IPS-NIHi11 (cell line): ENCODE measurements around the gene ZFHX2.
"Not testable (repeated sequence)": the region's sequence is repeated elsewhere in the genome, so short reads cannot be mapped to it uniquely, and the experiment has no call there.

Source experiments
- DNase-seq: peaks from one replicate; pipeline ENCODE4 v3.0.0; 2012; ENCODE audit warnings: mixed read lengths, low spot score

Gene ZFHX2

GRCh38 chr14:23539248-23540140, 12.1 kb downstream of the ZFHX2 start:
- peak; percentile 78 for DNase-seq

- no peak for DNase-seq
These were observed 12.8 kb downstream of the ZFHX2 start for GRCh38 chr14:23538785-23539184.

DNA sequence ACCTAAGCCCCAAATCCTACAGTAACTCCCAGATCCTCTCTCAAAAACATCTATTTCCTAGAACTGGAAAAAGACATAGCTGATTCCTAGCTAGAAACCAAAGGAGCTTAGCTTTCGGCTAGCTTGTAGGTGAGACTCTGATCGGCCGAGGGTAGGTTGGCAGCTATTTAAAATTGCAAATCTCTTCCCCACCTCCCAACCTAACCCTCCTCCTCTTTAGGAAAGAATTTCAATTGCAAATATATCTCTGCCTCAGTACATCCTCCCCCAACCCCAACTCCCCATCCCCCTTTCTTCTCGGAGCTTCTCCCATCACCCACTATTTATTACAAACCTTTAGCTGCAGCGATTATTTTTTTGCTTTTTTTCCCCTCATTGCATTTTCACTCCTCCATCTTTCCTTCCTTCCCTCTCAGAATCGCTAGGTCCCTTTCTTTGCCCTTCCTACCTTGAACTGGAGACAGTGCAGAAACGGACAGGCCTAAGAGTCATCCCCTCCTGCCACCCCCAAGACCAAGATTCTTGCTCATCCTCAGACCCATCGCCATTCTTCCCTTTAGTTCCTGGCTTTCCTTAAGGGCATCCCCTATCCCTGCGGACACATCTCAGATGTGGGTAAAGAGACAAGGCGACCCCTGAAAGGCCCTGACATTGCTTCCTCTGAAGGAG, 13.4 kb downstream of the ZFHX2 start:
- DNase-seq, result no peak

DNA sequence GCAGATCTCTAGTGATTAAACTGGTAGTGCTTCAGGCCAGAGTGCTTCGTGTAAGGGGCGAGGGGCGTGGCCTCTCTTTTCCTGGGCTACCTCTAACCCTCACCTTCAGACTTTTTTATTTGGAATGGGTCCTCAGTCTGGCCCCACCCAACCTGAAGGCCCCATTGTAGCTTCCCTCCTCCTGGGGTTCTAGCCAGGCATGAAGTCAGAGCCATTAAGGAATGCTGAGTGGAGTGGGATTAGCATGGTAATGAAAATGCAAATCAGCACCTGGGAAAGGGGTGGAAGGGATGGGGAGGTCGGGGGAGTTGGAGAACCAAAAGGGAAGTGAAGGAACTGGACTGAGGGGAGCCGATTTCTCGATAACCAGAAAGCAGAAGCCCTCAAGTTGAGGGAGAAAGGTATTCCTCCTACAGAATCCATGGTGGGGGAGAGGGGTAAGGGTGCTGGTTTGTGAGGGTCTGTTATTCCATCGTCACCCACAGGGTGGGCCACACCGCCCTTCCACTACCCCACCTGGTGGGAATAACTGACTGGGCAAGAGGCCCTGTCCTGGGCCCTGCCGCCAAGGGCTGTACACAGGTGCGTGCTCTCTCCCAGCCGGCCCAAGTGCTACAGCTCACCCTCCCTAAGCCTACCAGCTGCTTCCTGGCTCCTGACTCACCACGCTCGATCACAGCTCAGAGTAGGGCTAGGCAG, 14.1 kb downstream of the ZFHX2 start:
- peak; percentile 76 for DNase-seq

GRCh38 chr14:23536906-23537305, 14.7 kb downstream of the ZFHX2 start:
- DNase-seq, result not testable (repeated sequence)

DNA sequence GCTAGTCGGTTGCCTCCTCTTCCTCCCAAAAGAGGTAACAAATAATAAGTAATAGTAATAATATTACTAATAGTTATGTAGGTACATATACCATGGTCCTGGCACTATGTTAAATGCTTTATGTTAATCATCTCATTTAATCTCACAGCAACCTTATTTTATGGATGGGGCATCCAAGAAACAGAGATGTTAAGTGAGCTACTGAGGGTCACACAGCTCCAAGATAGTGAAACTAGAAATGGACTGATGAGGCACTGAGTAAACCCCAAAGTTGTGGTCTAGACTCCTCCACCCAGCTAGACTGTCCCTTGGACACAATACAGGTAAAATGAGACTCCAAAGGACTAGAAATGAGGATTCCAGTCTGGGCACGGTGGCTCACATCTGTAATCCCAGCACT, 15.1 kb downstream of the ZFHX2 start:
- DNase-seq, result no peak

- DNase-seq, result no peak
These were observed 15.6 kb downstream of the ZFHX2 start for GRCh38 chr14:23535943-23536342.

GRCh38 chr14:23533652-23534435, 17.7 kb downstream of the ZFHX2 start:
- no peak for DNase-seq

DNA sequence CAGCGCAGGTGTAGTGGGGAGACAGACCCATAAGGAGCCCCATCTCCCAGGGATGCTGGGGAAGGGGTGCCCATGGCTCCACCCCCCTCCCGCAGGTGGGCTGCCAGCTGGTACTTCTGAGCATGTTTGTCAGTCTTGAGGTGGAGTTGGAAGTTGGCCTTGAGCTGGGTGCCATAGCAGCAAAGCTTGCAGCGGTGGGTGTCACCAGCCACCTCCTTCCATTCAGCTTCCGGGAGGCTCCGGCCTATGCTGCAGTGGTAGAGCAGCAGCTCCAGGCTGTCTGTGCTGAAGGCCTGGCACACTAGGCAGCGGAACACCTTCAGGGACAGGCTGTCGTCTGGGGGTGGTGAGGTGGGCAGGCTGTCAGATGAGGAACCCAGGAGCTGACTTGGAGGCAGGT, 18.9 kb downstream of the ZFHX2 start:
- no peak for DNase-seq

DNA sequence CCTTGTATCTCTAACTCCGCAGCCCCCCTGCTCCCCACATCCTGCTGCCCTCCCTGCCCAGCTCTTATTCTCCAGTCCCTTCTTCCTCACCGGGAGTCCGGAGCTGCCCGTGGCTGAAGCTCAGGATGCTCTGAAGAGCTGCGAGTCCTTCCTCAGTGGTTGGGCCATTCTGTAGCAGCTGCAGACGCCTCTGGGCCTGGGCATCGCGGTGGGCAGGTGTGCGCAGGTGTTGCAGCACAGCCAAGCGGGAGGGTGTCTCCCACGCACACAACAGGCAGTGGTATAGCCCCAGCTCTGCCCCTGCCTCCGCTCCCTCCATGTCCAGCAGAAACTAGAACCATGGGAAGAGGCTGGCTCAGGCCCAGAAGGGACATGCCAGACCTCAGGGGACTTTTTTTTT, 20.2 kb downstream of the ZFHX2 start:
- DNase-seq, result no peak

- no peak for DNase-seq
These were observed 21.1 kb downstream of the ZFHX2 start for GRCh38 chr14:23530375-23531055.

GRCh38 chr14:23529016-23529415, 22.5 kb downstream of the ZFHX2 start:
- DNase-seq, result no peak

DNA sequence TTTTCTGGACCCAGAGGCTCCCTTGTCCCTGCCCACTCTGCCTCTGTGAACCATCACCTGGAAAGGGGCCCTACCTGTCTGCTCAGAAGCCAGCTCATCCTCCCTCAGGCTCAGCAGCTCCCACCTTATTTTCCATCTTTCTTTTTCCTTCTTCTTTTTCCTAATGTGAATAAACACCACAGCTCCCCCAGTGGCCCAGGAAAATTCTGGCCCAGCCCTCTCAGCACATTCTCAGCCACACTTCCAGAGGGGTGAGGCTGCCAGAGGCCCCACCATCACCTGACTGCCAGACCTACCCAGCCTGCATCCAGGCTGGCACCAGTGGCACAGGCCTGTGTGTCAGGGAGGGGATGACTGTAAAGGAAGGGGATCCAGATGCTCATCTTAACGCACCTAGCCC, 23.0 kb downstream of the ZFHX2 start:
- no peak for DNase-seq

DNA sequence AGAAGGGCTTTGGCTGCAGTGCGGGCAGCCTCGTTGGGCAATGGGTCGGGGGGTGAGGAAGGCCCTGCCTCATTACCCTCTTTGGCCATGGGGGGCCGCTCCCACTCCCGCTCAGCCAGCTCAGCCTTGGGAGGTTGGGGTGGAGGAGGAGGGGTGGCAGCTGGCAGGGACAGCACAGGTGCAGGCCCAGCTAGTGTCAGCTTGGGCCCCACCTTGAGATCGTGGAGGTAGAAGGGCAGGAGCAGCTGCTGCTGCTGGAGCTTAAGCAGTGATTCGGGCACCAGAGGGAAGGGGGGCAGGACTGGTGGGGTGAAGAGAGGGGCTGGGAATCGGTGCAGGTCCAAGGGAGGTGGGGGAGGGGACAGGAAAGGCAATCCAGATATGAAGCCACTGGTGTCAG, 26.0 kb downstream of the ZFHX2 start:
- DNase-seq, result no peak

GRCh38 chr14:23524954-23525353, 26.6 kb downstream of the ZFHX2 start:
- peak; percentile 2 for DNase-seq

- no peak for DNase-seq
These were observed 28.1 kb downstream of the ZFHX2 start for GRCh38 chr14:23523229-23524016.

DNA sequence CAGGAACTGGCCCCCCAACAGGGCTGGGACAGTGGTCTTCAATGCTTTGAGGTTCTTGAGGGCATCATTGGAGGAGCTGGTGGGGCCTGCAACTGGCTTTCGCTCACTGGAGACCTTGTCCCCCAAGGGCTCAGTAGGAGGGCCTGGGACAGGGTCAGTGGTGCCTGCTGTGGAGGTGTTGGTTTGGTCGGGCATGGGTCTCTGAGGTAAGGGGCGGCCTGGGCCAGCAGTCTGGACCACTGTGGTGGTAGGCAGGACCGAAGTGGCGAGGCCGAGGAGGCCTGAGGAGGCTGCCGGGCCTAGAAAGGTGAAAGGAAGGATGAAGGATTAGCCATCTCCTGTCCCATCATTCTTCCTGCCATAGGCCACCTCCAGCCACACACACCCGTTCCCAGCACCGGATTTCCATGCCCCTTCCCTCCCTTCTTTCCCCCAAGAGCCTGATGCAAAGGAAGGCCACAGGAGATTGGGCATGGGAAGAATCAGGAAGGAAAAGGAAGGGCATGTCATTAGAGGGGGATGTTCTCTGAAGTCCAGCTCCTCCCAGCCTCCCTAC, 28.8 kb downstream of the ZFHX2 start:
- no peak for DNase-seq

DNA sequence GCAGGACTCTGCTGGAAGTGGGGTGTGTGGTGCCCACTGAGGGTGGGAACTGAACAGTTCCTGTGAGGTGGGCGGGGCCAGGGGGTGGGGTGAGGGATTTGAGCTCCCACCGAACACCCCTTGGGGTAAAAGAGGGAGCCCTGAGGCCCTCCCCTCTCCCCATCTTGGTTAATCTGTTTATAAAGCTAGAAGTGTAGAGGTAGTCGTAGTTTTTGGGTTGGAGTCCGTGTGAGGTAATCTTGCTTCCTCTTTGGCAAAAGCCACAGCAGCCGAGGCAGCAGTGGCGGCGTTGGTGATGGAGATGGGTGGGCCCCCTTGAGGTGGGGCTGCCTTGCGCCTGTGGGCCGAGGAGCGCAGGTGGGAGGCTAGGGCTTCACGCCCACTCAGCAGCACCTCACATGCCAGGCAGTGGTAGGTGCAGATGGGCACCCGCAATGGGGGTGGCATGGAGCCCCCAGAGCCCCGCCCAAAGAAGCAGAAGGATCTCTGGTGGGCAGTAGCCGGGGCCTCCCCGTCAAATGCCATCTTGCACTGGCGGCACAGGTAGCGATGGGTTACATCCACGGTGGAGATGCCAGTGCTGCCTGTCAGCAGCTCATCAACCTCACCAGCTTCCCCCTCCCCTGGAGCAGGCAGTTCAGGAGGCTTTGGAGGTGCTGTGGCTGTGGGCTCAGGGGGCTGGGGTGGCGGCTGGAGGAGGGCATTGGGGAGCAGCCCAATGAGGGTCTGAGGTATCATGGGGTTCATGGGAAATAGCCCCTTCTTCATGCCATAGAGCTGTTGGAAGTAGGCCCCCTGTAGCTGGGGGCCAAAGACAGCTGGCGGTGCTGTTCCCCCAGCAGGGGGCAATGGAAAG, 29.6 kb downstream of the ZFHX2 start:
- DNase-seq, result no peak

DNA sequence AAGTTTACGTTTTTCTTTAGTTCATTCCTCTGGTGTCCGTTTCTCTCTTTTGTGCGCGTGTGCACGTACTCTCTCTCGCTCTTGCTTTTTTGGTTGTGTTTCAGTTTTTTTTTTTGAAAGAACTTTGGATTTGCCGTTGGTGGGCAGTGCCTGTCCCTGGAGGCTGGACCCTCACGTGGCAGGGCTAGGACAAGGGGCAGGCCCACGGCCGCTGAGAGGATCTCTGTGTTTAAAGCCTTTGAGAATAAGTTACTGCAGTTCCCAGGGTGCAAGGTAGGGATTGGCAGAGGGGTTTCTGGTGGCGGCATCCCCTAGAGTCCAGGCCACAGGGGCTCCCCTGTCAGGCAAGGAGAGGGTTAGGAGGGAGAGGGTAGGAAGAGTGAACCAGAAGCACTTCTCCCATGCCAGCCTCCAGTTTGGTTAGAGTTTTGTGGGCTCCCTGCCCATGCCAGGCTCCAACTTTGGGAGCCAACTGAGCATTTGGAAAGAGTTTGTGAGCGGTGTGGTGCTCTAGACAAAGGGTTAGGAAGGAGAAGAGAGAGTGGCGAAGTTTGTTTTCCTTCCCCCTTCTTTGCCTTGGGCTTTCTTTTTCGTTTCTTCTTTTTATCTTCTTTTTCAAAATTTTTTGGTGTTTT, 30.5 kb downstream of the ZFHX2 start:
- no peak for DNase-seq
